ENCODE measurements around the gene STPG3. TPM values are rescaled to one million over a fixed set of nuclear protein-coding genes. Genes with fewer than 3 reads are reported as not detected.

Gene STPG3
- total and polyA plus RNA-seq, 4 donors, result not detected

DNA sequence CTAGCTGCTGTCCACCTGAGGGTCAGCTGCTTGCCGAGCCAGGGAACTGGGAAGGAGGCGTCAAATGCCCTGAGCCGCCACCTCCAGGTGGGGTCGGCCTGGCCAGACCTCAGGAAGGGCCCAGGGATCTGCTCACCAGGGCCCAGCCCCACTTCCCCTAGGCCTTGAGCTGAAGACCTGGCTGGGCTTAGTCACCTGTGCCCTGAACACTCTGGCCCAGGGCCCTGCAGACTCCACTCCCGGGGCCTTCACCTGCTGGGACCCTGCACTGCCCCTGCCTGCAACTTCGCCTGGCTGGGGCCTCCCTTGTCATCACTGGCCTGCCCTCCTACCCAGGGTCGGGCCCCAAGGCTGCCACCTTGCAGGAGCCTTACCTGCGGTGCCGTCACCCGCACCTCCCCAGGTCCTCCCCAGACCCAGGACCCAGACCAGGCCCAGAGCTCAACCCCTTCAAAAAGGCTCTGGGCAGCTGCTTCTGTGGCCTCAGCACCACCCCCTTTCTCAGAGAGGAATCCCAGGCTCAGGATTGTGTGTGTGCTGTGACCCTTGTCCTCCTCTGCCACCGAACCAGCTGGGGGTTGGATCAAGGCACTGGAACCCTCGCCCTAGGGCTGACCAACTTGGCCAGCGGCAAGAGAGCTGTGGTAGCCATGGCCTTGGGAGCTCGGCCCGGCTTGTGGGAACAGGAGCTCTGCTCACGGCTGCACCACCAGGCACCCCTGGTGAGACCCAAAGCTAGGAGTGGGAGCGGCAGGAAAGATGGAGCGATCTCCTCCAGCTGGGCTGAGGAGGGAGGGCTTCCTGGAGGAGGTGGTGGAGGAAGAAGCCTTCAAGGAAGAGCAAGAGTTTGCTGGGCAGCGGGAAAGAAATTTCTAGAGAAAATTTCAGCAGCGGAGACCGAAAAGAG lies 2.9 kb downstream of the STPG3 start:
- Histone ChIP-seq H3K9ac (ENCODE audit: low read depth in 1 of 2, low read length in 2 of 2) (peak overlapping the region; percentile 7 to 34), H3K4me1 (ENCODE audit: control insufficient read depth in 4 of 4, insufficient read depth in 4 of 4, low read length in 3 of 4) (peaks cover 10 to 34% (median 21%) of the 10 kb centered on the region in 4 donors), H3K36me3 (ENCODE audit: control insufficient read depth in 4 of 4, insufficient read depth in 3 of 4, low read depth in 1 of 4, low read length in 3 of 4) (peaks cover 3 to 4% (median 4%) of the 10 kb centered on the region in 4 donors), H3K4me3 (ENCODE audit: low read depth in 1 of 3, low read length in 3 of 3) (peak overlapping the region; percentile 83 to 98 (median 92)), H3K27me3 (ENCODE audit: control insufficient read depth in 4 of 4, insufficient read depth in 4 of 4, low read length in 3 of 4) (no peaks in the 10 kb centered on the region), H3K9me3 (ENCODE audit: control insufficient read depth in 4 of 4, low read length in 3 of 4) (no peaks in the 10 kb centered on the region), H3K27ac (ENCODE audit: low read depth in 1 of 2, low read length in 2 of 2) (peak overlapping the region in 1 of 2 donors; percentile 64)
- TF ChIP-seq TAF1 (conservative IDR thresholded peaks at IDR 0.05), result no peak
- TF ChIP-seq RXRA (IDR thresholded peaks at IDR 0.05), result peak; percentile 55 to 56
- TF ChIP-seq EGR1 (IDR thresholded peaks at IDR 0.05; ENCODE audit: low read depth in 2 of 2), result no peak
- peak; percentile 62 for TF ChIP-seq SP1 (IDR thresholded peaks at IDR 0.05)
- TF ChIP-seq HNF4A (conservative IDR thresholded peaks at IDR 0.05), result peak; percentile 53 to 71
- no peak for DNase-seq (ENCODE audit: low spot score)
- 44% methylated on average over 21 of the region's 21 CpGs for WGBS

DNA sequence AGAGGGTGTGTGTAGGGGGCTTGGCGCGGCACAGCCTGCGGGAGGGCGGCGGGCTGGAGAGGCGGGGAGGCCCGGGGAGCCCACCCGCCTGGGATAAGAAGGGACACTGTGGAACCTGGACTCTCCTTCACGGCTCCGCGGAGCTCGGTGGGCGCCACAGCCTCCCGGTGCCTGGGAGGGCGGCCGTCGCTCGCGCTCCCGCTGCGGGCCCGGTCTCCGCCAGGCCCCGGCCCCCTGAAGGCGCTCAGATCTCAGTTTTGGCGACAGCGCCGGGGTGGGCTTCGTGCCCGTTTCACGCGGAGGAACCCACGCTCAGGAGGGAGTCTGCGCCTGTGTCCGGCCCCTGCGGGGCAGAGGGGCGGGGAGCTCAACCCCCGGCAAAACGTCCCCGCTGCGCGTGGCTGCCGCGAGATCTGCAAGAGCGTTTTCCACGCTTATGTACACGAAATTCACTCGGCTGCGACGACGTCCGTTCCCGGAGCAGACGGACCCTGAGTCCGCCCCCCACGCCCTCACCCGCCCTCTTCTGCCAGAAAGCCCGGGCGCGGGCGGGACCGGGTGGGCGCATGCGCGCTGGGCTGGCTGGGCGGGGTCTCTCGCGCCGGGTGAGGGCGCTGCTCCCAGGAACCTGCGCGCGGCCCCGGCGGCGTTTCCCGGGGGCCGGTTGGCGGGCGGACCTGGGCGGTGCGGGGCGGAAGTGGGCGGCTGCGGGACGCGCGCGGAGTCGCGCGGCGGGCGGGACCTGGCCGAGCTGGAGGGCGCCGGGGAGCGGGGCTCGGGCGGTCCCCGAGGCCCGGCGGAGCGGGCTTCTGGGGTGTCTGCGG lies 3.8 kb downstream of the STPG3 start, which contains the start of gene NELFB:
Gene NELFB, plus strand, starts transcription at position 704 of the 824 bp plus-strand sequence.
- TF ChIP-seq, protein P1, sequence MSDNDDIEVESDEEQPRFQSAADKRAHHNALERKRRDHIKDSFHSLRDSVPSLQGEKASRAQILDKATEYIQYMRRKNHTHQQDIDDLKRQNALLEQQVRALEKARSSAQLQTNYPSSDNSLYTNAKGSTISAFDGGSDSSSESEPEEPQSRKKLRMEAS (IDR thresholded peaks at IDR 0.05), result no peak
- TF ChIP-seq FOXA1 (IDR thresholded peaks at IDR 0.05), result no peak
- TF ChIP-seq HNF4A (conservative IDR thresholded peaks at IDR 0.05), result peak; percentile 49 to 67
- TF ChIP-seq YY1 (IDR thresholded peaks at IDR 0.05), result peak; percentile 39
- no peak for TF ChIP-seq RAD21 (IDR thresholded peaks at IDR 0.05)
- TF ChIP-seq, protein P2, sequence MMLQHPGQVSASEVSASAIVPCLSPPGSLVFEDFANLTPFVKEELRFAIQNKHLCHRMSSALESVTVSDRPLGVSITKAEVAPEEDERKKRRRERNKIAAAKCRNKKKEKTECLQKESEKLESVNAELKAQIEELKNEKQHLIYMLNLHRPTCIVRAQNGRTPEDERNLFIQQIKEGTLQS (IDR thresholded peaks at IDR 0.05), result no peak
- TF ChIP-seq GABPA (IDR thresholded peaks at IDR 0.05 in 1 of 2, conservative IDR thresholded peaks at IDR 0.05 in 1 of 2), result peak in 1 of 2 donors; percentile 72
- Histone ChIP-seq H3K27me3 (ENCODE audit: control insufficient read depth in 4 of 4, insufficient read depth in 4 of 4, low read length in 3 of 4) (no peaks in the 10 kb centered on the region), H3K36me3 (ENCODE audit: control insufficient read depth in 4 of 4, insufficient read depth in 3 of 4, low read depth in 1 of 4, low read length in 3 of 4) (peaks cover 3 to 7% (median 6%) of the 10 kb centered on the region in 4 donors), H3K27ac (ENCODE audit: low read depth in 1 of 2, low read length in 2 of 2) (peak within 1 kb of the TSS; percentile 64 to 77), H3K9me3 (ENCODE audit: control insufficient read depth in 4 of 4, low read length in 3 of 4) (no peaks in the 10 kb centered on the region), H3K9ac (ENCODE audit: low read depth in 1 of 2, low read length in 2 of 2) (peak within 1 kb of the TSS; percentile 66 to 83), H3K4me1 (ENCODE audit: control insufficient read depth in 4 of 4, insufficient read depth in 4 of 4, low read length in 3 of 4) (peaks cover 10 to 34% (median 21%) of the 10 kb centered on the region in 4 donors), H3K4me3 (ENCODE audit: low read depth in 1 of 3, low read length in 3 of 3) (peak within 1 kb of the TSS; percentile 83 to 98 (median 92))
- WGBS, result under 1% methylated on average over 105 of the region's 105 CpGs
- DNase-seq (ENCODE audit: low spot score), result peak; percentile 99

DNA sequence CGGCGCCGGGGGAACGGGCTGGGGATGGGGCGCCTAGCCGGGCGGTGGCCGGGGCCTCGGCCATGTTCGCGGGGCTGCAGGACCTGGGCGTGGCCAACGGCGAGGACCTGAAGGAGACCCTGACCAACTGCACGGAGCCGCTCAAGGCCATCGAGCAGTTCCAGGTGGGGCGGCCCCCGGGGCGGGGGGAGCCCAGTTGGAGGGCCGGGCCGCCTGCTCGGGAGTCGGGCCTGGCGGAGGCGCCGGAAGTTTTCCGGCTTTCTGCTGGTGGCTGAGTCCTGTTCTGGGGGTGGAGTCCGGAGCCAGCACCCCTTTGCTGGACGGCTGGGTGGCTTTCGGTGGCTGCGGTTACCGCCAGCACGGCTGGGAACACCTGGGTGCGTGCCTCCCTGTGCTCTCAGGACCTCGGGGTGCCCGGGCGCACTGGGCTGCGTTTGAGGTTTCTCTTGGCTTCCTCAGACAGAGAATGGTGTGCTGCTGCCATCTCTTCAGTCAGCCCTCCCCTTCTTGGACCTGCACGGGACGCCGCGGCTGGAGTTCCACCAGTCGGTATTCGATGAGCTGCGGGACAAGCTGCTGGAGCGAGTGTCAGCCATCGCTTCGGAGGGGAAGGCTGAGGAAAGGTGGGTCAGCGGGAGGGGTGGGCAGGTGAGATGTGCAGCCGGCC lies 4.5 kb downstream of the STPG3 start:
- H3K27me3 ChIP-seq (ENCODE audit: control insufficient read depth in 4 of 4, insufficient read depth in 4 of 4, low read length in 3 of 4), result no peaks in the 10 kb centered on the region
- 1% methylated on average over 51 of the region's 51 CpGs for WGBS
- H3K4me1 ChIP-seq (ENCODE audit: control insufficient read depth in 4 of 4, insufficient read depth in 4 of 4, low read length in 3 of 4), result peaks cover 10 to 34% (median 21%) of the 10 kb centered on the region in 4 donors
- H3K4me3 ChIP-seq (ENCODE audit: low read depth in 1 of 3, low read length in 3 of 3), result peak overlapping the region; percentile 76 to 98 (median 82)
- peaks cover 3 to 7% (median 6%) of the 10 kb centered on the region in 4 donors for H3K36me3 ChIP-seq (ENCODE audit: control insufficient read depth in 4 of 4, insufficient read depth in 3 of 4, low read depth in 1 of 4, low read length in 3 of 4)
- peak overlapping the region; percentile 50 for H3K27ac ChIP-seq (ENCODE audit: low read depth in 1 of 2, low read length in 2 of 2)
- H3K9ac ChIP-seq (ENCODE audit: low read depth in 1 of 2, low read length in 2 of 2), result peak overlapping the region; percentile 18 to 83
- DNase-seq (ENCODE audit: low spot score), result no peak
- TF ChIP-seq GABPA (IDR thresholded peaks at IDR 0.05 in 1 of 2, conservative IDR thresholded peaks at IDR 0.05 in 1 of 2), result no peak
- TF ChIP-seq, protein P3, sequence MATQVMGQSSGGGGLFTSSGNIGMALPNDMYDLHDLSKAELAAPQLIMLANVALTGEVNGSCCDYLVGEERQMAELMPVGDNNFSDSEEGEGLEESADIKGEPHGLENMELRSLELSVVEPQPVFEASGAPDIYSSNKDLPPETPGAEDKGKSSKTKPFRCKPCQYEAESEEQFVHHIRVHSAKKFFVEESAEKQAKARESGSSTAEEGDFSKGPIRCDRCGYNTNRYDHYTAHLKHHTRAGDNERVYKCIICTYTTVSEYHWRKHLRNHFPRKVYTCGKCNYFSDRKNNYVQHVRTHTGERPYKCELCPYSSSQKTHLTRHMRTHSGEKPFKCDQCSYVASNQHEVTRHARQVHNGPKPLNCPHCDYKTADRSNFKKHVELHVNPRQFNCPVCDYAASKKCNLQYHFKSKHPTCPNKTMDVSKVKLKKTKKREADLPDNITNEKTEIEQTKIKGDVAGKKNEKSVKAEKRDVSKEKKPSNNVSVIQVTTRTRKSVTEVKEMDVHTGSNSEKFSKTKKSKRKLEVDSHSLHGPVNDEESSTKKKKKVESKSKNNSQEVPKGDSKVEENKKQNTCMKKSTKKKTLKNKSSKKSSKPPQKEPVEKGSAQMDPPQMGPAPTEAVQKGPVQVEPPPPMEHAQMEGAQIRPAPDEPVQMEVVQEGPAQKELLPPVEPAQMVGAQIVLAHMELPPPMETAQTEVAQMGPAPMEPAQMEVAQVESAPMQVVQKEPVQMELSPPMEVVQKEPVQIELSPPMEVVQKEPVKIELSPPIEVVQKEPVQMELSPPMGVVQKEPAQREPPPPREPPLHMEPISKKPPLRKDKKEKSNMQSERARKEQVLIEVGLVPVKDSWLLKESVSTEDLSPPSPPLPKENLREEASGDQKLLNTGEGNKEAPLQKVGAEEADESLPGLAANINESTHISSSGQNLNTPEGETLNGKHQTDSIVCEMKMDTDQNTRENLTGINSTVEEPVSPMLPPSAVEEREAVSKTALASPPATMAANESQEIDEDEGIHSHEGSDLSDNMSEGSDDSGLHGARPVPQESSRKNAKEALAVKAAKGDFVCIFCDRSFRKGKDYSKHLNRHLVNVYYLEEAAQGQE (IDR thresholded peaks at IDR 0.05), result peak; percentile 15
- no peak for TF ChIP-seq TAF1 (conservative IDR thresholded peaks at IDR 0.05)
- TF ChIP-seq, protein P1 (IDR thresholded peaks at IDR 0.05), result no peak
- TF ChIP-seq, protein P4, sequence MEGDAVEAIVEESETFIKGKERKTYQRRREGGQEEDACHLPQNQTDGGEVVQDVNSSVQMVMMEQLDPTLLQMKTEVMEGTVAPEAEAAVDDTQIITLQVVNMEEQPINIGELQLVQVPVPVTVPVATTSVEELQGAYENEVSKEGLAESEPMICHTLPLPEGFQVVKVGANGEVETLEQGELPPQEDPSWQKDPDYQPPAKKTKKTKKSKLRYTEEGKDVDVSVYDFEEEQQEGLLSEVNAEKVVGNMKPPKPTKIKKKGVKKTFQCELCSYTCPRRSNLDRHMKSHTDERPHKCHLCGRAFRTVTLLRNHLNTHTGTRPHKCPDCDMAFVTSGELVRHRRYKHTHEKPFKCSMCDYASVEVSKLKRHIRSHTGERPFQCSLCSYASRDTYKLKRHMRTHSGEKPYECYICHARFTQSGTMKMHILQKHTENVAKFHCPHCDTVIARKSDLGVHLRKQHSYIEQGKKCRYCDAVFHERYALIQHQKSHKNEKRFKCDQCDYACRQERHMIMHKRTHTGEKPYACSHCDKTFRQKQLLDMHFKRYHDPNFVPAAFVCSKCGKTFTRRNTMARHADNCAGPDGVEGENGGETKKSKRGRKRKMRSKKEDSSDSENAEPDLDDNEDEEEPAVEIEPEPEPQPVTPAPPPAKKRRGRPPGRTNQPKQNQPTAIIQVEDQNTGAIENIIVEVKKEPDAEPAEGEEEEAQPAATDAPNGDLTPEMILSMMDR (IDR thresholded peaks at IDR 0.05; ENCODE audit: low read depth, low read length, missing input control), result no peak
- no peak for TF ChIP-seq YY1 (IDR thresholded peaks at IDR 0.05)
- TF ChIP-seq HNF4G (IDR thresholded peaks at IDR 0.05), result no peak
- no peak for TF ChIP-seq JUND (IDR thresholded peaks at IDR 0.05)
- H3K9me3 ChIP-seq (ENCODE audit: control insufficient read depth in 4 of 4, low read length in 3 of 4), result no peaks in the 10 kb centered on the region

Measured in liver (tissue), 9 donors.